HepG2 (cell line): ENCODE data around the gene GRM4. TPM values are rescaled to one million over a fixed set of nuclear protein-coding genes. Genes with fewer than 3 reads are reported as not detected.

ENCODE experiments used
- ATAC-seq: fragments of 200-7000 bp; cut with Tn5 transposase; 3 replicates; pipeline ENCODE4 v1.9.1; 2020; ENCODE audit warnings: mild to moderate bottlenecking, moderate library complexity
- BruUV-seq: library from RNA; stranded (reverse); fragments of 400-500 nt; replicated peaks from 2 replicates; lab custom pipeline; 2021; lab: Mats Ljungman, UMichigan
- CTCF ChIA-PET: fragments of 300-600 bp; formaldehyde crosslinking; extraction: SDS; loops from one replicate; lab custom pipeline; 2021; ENCODE audit warnings: low total read pairs, inconsistent platforms, low intra/inter-chr PET ratio; lab: Yijun Ruan, JAX
- POLR2A ChIA-PET: fragments of 350-600 bp; sonication (Branson Sonifier 250); formaldehyde crosslinking; loops from one replicate; lab custom pipeline; 2020; ENCODE audit warnings: antibody characterized with exemption, inconsistent platforms; lab: Yijun Ruan, JAX
- DNase-seq: peaks from one replicate; pipeline ENCODE4 v3.0.0-alpha.2; 2015; ENCODE audit warnings: low spot score
- FAIRE-seq: peaks from 3 replicates; lab custom pipeline; 2011; peaks lifted over from hg19 to GRCh38; lab: Jason Lieb, UNC
- H2AFZ ChIP-seq: one replicate; pipeline ENCODE4 v1.6.1; 2011; ENCODE audit warnings: low read length, inconsistent platforms
- H3K27ac ChIP-seq: fragments of 300-600 bp; 3 replicates; pipeline ENCODE4 v1.8.0; 2011; ENCODE audit warnings: mixed run types, mild to moderate bottlenecking, mixed read lengths, low read length, inconsistent platforms; ENCODE audit not compliant: insufficient read depth; ENCODE audit errors: extremely low read length
- H3K27me3 ChIP-seq, 2 experiments: fragments of 200-600 bp in 1 of 2; 2 replicates in 1 of 2; 3 replicates in 1 of 2; pipeline versions ENCODE4 v1.6.0 to v1.8.0; 2011; ENCODE audit warnings: low read length in 2 of 2, mild to moderate bottlenecking in 2 of 2, moderate library complexity in 2 of 2, inconsistent platforms in 1 of 2; ENCODE audit not compliant: insufficient read depth in 2 of 2, control insufficient read depth in 1 of 2
- H3K36me3 ChIP-seq, 2 experiments: fragments of 200-600 bp in 1 of 2; replicated peaks in 1 of 2; 2 replicates in 1 of 2; 3 replicates in 1 of 2; pipeline versions ENCODE4 v1.5.1 to v1.8.0; 2011; ENCODE audit warnings: low read length in 2 of 2, inconsistent platforms in 1 of 2; ENCODE audit not compliant: insufficient read depth in 2 of 2, control insufficient read depth in 1 of 2
- H3K4me1 ChIP-seq: 2 replicates; pipeline ENCODE4 v1.5.1; 2012; ENCODE audit warnings: low read length, inconsistent platforms; ENCODE audit not compliant: insufficient read depth
- H3K4me2 ChIP-seq: 2 replicates; pipeline ENCODE4 v1.6.0; 2011; ENCODE audit warnings: low read depth, low read length, inconsistent platforms
- H3K4me3 ChIP-seq, 3 experiments: fragments of 200-600 bp in 1 of 3; sonication (generic), shearing (Covaris generic) in 1 of 3; replicated peaks in 1 of 3; 2 replicates each; pipeline ENCODE4 v1.5.1; 2011 to 2016; ENCODE audit warnings: low read length in 3 of 3, inconsistent platforms in 2 of 3, low read depth in 2 of 3, mild to moderate bottlenecking in 2 of 3, control low read depth in 1 of 3, mixed read lengths in 1 of 3; ENCODE audit not compliant: insufficient read depth in 1 of 3
- H3K79me2 ChIP-seq: one replicate; pipeline ENCODE4 v1.6.1; 2011; ENCODE audit warnings: low read length, inconsistent platforms; ENCODE audit not compliant: insufficient read depth
- H3K9ac ChIP-seq: 2 replicates; pipeline ENCODE4 v1.6.0; 2011; ENCODE audit warnings: mild to moderate bottlenecking, low read depth, low read length, inconsistent platforms; ENCODE audit not compliant: insufficient read depth
- H3K9me3 ChIP-seq: 2 replicates; pipeline ENCODE4 v1.5.1; 2012; ENCODE audit warnings: mild to moderate bottlenecking, low read length
- H4K20me1 ChIP-seq: 2 replicates; pipeline ENCODE4 v1.6.0; 2011; ENCODE audit warnings: inconsistent platforms, mild to moderate bottlenecking, low read length, moderate library complexity; ENCODE audit not compliant: insufficient read depth
- ZBTB37 ChIP-seq: sonication (generic); formaldehyde crosslinking; IDR thresholded peaks from 2 replicates; pipeline ENCODE4 v1.4.0; 2020; ENCODE audit warnings: mild to moderate bottlenecking, missing genetic modification reagents
- ZNF33B ChIP-seq: sonication (generic); formaldehyde crosslinking; IDR thresholded peaks from 2 replicates; pipeline ENCODE4 v1.5.1; 2020; ENCODE audit warnings: mild to moderate bottlenecking, missing genetic modification reagents
- ZNF572 ChIP-seq: sonication (generic); formaldehyde crosslinking; IDR thresholded peaks from 2 replicates; pipeline ENCODE4 v1.5.1; 2020; ENCODE audit warnings: mild to moderate bottlenecking, missing genetic modification reagents
- ZSCAN5A ChIP-seq: sonication (generic); formaldehyde crosslinking; IDR thresholded peaks from 2 replicates; pipeline ENCODE4 v1.8.0; 2022; ENCODE audit warnings: mild to moderate bottlenecking, missing genetic modification reagents, borderline replicate concordance
- WGBS: methylation state at CpG from one replicate; pipeline ENCODE4 v1.1.6; 2017; ENCODE audit warnings: low lambda C conversion rate; 5-methylcytosine and 5-hydroxymethylcytosine counted together
- in situ Hi-C: cut with HindIII; loops from 2 replicates; pipeline ENCODE4 v1.10.0; 2017; ENCODE audit warnings: low pct_unique_long_range_greater_than_20kb; ENCODE audit not compliant: extremely low pct_ligation_motif_present
- intact Hi-C: fragments of 100-400 bp; cut with micrococcal nuclease; formaldehyde crosslinking; loops from one replicate; pipeline ENCODE4 v1.10.0; 2022; ENCODE audit not compliant: unreplicated experiment
- polyA plus RNA-seq, 8 experiments: library from polyadenylated mRNA; depleted of rRNA in 3 of 8; stranded (reverse) in 7 of 8; unstranded in 1 of 8; fragments of >200 nt; fragmentation: Illumina TruSeq in 4 of 8; extraction: Trizol in 4 of 8; gene quantifications; 2 replicates each; pipeline versions ENCODE4 v1.2.1 to v1.2.3, GENCODE V29; 2011 to 2016; ENCODE audit warnings: low read depth in 4 of 8, missing spikeins in 1 of 8, mixed read lengths in 1 of 8; ENCODE audit not compliant: insufficient read depth in 1 of 8
- total RNA-seq, 5 experiments: library from RNA; depleted of rRNA; stranded (reverse); fragments of >200 nt; fragmentation: Illumina TruSeq; extraction: Trizol; gene quantifications; 2 replicates each; pipeline ENCODE4 v1.2.3, GENCODE V29; 2016; ENCODE audit warnings: low read depth in 1 of 5

Gene GRM4
- total and polyA plus RNA-seq, 2 of the 13 experiments (the other 11 are each of a cell fraction or from before 2014, with no cell fraction given), result not detected

GRCh38 chr6:34157236-34157830 lies 11.4 kb upstream of the GRM4 start:
- FAIRE-seq (no peak), ATAC-seq (no peak)
- CTCF ChIA-PET, result no interaction called here

GRCh38 chr6:34155471-34156300 lies 9.8 kb upstream of the GRM4 start:
- Histone ChIP-seq H3K4me3 (no peak overlapping the region), H3K4me2 (no peak overlapping the region), H4K20me1 (no peaks in the 10 kb centered on the region; the same call in 1 of the 2 replicates), H3K9me3 (peaks cover 17% of the 10 kb centered on the region), H3K36me3 (no peaks in the 10 kb centered on the region), H3K4me1 (no peaks in the 10 kb centered on the region; the same call in 1 of the 2 replicates), H3K9ac (no peak overlapping the region), H3K27ac (no peak overlapping the region), H2AFZ (no peak overlapping the region), H3K27me3 (peaks cover 10 to 40% of the 10 kb centered on the region in 2 experiments), H3K79me2 (no peaks in the 10 kb centered on the region)
- 60% methylated on average over 24 of the region's 24 CpGs for WGBS
- CTCF ChIA-PET, result interaction anchor here (1.1 to 2.4 kb wide), 6 partner anchors 100 to 411 kb away, joined by 3 to 26 read pairs (median 3); no protein-coding TSS in a partner anchor
- no peak for ATAC-seq
- POLR2A ChIA-PET, result no interaction called here
- intact Hi-C loops, result no loop called here
- FAIRE-seq, result no peak
- no peak for DNase-seq
- no TSS peak for BruUV-seq
- in situ Hi-C loops, result loop anchor here (10.0 kb wide), 1 partner anchor 391 kb away; no protein-coding TSS in a partner anchor
- TF ChIP-seq ZNF572 (CRISPR knock-in tag) (no peak), ZBTB37 (CRISPR knock-in tag) (no peak), ZNF33B (CRISPR knock-in tag) (no peak)

More at GRCh38 chr6:34157236-34157830, 11.4 kb upstream of the GRM4 start:
- no peaks in the 10 kb centered on the region; the same call in 1 of the 2 replicates for H4K20me1 ChIP-seq
- no peaks in the 10 kb centered on the region; the same call in 1 of the 2 replicates for H3K4me1 ChIP-seq
- no peak for DNase-seq
- intact Hi-C loops (no loop called here), in situ Hi-C loops (loop anchor here (10.0 kb wide), 1 partner anchor 393 kb away; no protein-coding TSS in a partner anchor)
- no TSS peak for BruUV-seq
- H3K4me3 ChIP-seq, result no peak overlapping the region
- no peaks in the 10 kb centered on the region for H3K79me2 ChIP-seq
- TF ChIP-seq ZSCAN5A (CRISPR knock-in tag), result no peak
- POLR2A ChIA-PET, result no interaction called here
- WGBS, result 13% methylated on average over 10 of the region's 10 CpGs
- H3K27ac ChIP-seq, result no peak overlapping the region
- no peak overlapping the region for H3K4me2 ChIP-seq
- H3K9me3 ChIP-seq, result peaks cover 17% of the 10 kb centered on the region
- H3K36me3 ChIP-seq, result no peaks in the 10 kb centered on the region
- H3K27me3 ChIP-seq, result peaks cover 3 to 34% of the 10 kb centered on the region in 2 experiments
- H2AFZ ChIP-seq, result no peak overlapping the region
- H3K9ac ChIP-seq, result no peak overlapping the region
